ENCODE measurements around the gene DPPA5. TPM values are rescaled to one million over a fixed set of nuclear protein-coding genes. Genes with fewer than 3 reads are reported as not detected.
A peak's percentile ranks its signal among the peaks of the same experiment; 100 is the strongest.

The DPPA5 gene
- total and polyA plus RNA-seq, 2 of the 13 experiments (the other 11 are each of a cell fraction or from before 2014, with no cell fraction given): not detected

- peak; percentile 74 for TF ChIP-seq CTCF (CRISPR knock-in tag; IDR thresholded peaks at IDR 0.05)
- no peak for TF ChIP-seq KDM1A (CRISPR knock-in tag; IDR thresholded peaks at IDR 0.05)
- TF ChIP-seq NONO (IDR thresholded peaks at IDR 0.05): no peak
- no peak for TF ChIP-seq NONO (CRISPR knock-in tag; conservative IDR thresholded peaks at IDR 0.05)
- no peak for TF ChIP-seq ZNF878 (CRISPR knock-in tag; IDR thresholded peaks at IDR 0.05)
Observed at GRCh38 chr6:73388800-73389512, 34.9 kb upstream of the DPPA5 start (continued).

DNA sequence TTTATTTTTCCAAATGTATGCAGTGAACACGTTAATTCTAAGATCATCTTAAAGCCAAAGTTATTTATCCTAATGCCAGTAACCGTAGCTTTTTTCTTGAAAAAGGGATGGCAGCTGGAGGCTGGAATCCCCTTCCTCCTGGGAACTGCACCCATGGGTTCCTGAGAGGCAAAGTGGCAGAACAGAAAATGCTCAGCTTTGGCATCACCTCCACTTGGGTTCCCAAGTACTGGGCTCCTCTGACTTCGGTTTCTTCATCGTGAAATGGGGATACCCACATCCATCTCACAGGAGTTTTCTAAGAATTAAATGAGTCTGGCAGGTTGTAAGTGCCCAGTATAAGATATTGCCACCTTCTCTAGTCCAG, 34.3 kb upstream of the DPPA5 start:
- H3K27me3 ChIP-seq (ENCODE audit: control insufficient read depth in 1 of 2, insufficient read depth in 2 of 2, low read length in 2 of 2): peaks cover 0 to 6% of the 10 kb centered on the region in 2 experiments; a peak in 3 of 5 replicates
- H3K27ac ChIP-seq (ENCODE audit: extremely low read length, insufficient read depth, low read length): no peak overlapping the region
- no TSS peak for BruUV-seq (replicated peaks)
- intact Hi-C loops (cut with micrococcal nuclease; ENCODE audit: unreplicated experiment): loop anchor here (1.0 kb wide), 1 partner anchor 103 kb away; no protein-coding TSS in a partner anchor
- peak overlapping the region; percentile 92 for H2AFZ ChIP-seq (ENCODE audit: low read length)
- no peaks in the 10 kb centered on the region for H3K9me3 ChIP-seq (ENCODE audit: low read length)
- no peaks in the 10 kb centered on the region for H3K36me3 ChIP-seq (replicated peaks in 1 of 2; ENCODE audit: control insufficient read depth in 1 of 2, insufficient read depth in 2 of 2, low read length in 2 of 2)
- H3K9ac ChIP-seq (ENCODE audit: insufficient read depth, low read depth, low read length): no peak overlapping the region
- FAIRE-seq (no peak), ATAC-seq (peak; percentile 49), DNase-seq (ENCODE audit: low spot score) (no peak)
- WGBS (ENCODE audit: low lambda C conversion rate): 23% methylated on average over 4 of the region's 4 CpGs
- peak overlapping the region; percentile 55 to 74 (median 62) for H3K4me3 ChIP-seq (replicated peaks in 1 of 3; ENCODE audit: insufficient read depth in 1 of 3, low read depth in 2 of 3, low read length in 3 of 3)
- no peaks in the 10 kb centered on the region for H3K79me2 ChIP-seq (ENCODE audit: insufficient read depth, low read length)
- in situ Hi-C loops (cut with HindIII; ENCODE audit: extremely low pct_ligation_motif_present, low pct_unique_long_range_greater_than_20kb): no loop called here
- ChIA-PET POLR2A (no interaction called here), CTCF (ENCODE audit: low intra/inter-chr PET ratio, low total read pairs) (interaction anchor here (1.8 kb wide), 1 partner anchor 103 kb away, joined by 5 read pairs; no protein-coding TSS in a partner anchor)
- no peaks in the 10 kb centered on the region for H4K20me1 ChIP-seq (ENCODE audit: insufficient read depth, low read length)
- 0 out of 2 replicates have a peak, but pooled peaks cover 6% of the 10 kb centered on the region for H3K4me1 ChIP-seq (ENCODE audit: insufficient read depth, low read length)
- H3K4me2 ChIP-seq (ENCODE audit: low read depth, low read length): peak overlapping the region; percentile 91
- TF ChIP-seq CCDC6 (CRISPR knock-in tag; IDR thresholded peaks at IDR 0.05) (no peak), ZNF225 (CRISPR knock-in tag; IDR thresholded peaks at IDR 0.05) (no peak), AHR (CRISPR knock-in tag; IDR thresholded peaks at IDR 0.05) (no peak), ZNF83 (CRISPR knock-in tag; IDR thresholded peaks at IDR 0.05; ENCODE audit: borderline replicate concordance) (no peak), SKI (IDR thresholded peaks at IDR 0.05; ENCODE audit: partially characterized antibody) (no peak), NR0B2 (CRISPR knock-in tag; IDR thresholded peaks at IDR 0.05) (no peak), ZNF546 (CRISPR knock-in tag; conservative IDR thresholded peaks at IDR 0.05) (no peak), ONECUT2 (CRISPR knock-in tag; IDR thresholded peaks at IDR 0.05) (no peak), RBFOX2 (IDR thresholded peaks at IDR 0.05; ENCODE audit: low read depth, low read length) (no peak), ZNF256 (CRISPR knock-in tag; conservative IDR thresholded peaks at IDR 0.05) (no peak), ZC3H13 (CRISPR knock-in tag; IDR thresholded peaks at IDR 0.05) (no peak), RFX3 (CRISPR knock-in tag; IDR thresholded peaks at IDR 0.05) (no peak), PTBP1 (IDR thresholded peaks at IDR 0.05; ENCODE audit: low read depth, low read length, poor library complexity, severe bottlenecking) (no peak), HNRNPH1 (optimal IDR thresholded peaks at IDR 0.05; ENCODE audit: low read depth, low read length) (no peak)
- TF ChIP-seq, protein P1, sequence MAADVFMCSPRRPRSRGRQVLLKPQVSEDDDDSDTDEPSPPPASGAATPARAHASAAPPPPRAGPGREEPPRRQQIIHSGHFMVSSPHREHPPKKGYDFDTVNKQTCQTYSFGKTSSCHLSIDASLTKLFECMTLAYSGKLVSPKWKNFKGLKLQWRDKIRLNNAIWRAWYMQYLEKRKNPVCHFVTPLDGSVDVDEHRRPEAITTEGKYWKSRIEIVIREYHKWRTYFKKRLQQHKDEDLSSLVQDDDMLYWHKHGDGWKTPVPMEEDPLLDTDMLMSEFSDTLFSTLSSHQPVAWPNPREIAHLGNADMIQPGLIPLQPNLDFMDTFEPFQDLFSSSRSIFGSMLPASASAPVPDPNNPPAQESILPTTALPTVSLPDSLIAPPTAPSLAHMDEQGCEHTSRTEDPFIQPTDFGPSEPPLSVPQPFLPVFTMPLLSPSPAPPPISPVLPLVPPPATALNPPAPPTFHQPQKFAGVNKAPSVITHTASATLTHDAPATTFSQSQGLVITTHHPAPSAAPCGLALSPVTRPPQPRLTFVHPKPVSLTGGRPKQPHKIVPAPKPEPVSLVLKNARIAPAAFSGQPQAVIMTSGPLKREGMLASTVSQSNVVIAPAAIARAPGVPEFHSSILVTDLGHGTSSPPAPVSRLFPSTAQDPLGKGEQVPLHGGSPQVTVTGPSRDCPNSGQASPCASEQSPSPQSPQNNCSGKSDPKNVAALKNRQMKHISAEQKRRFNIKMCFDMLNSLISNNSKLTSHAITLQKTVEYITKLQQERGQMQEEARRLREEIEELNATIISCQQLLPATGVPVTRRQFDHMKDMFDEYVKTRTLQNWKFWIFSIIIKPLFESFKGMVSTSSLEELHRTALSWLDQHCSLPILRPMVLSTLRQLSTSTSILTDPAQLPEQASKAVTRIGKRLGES (CRISPR knock-in tag; IDR thresholded peaks at IDR 0.05; ENCODE audit: borderline replicate concordance): no peak

All from HepG2 (cell line).